Left ventricle myocardium superior (tissue), 1 donor: Measurements from ENCODE around the gene MEI1. TPM values are rescaled to one million over a fixed set of nuclear protein-coding genes. Genes with fewer than 3 reads are reported as not detected.
"Not testable (repeated sequence)": the region's sequence is repeated elsewhere in the genome, so short reads cannot be mapped to it uniquely, and the experiment has no call there.

Source experiments
- ATAC-seq: fragments of 200-7000 bp; cut with Tn5 transposase; one replicate; pipeline ENCODE4 v1.9.1; 2020; ENCODE audit warnings: mild to moderate bottlenecking, moderate library complexity
- DNase-seq: peaks from one replicate; pipeline ENCODE4 v3.0.0-alpha.2; 2020
- intact Hi-C: fragments of 100-400 bp; cut with micrococcal nuclease; formaldehyde crosslinking; loops from one replicate; pipeline ENCODE4 v1.11.0; 2022
- total RNA-seq: library from RNA; stranded (reverse); fragmentation: NEBNext Ultra II Directional; extraction: Animal tissue kit (Norgen Biotek cat#: 25700); gene quantifications from one replicate; pipeline ENCODE4 v1.2.1, GENCODE V29; 2021
- donor health status: DM: no; HTN: yes; CAD: no; lungs with severe emphysema.

Gene MEI1
- total RNA-seq, 1 donor from 2014 or later, result 0.57 TPM

GRCh38 chr22:41831383-41831782 lies 132.1 kb downstream of the MEI1 start:
- intact Hi-C loops, result no loop called here
- DNase-seq (peak; percentile 38), ATAC-seq (no peak)

GRCh38 chr22:41831828-41832552 lies 132.7 kb downstream of the MEI1 start:
- intact Hi-C loops, result no loop called here
- ATAC-seq (no peak), DNase-seq (no peak)

DNA sequence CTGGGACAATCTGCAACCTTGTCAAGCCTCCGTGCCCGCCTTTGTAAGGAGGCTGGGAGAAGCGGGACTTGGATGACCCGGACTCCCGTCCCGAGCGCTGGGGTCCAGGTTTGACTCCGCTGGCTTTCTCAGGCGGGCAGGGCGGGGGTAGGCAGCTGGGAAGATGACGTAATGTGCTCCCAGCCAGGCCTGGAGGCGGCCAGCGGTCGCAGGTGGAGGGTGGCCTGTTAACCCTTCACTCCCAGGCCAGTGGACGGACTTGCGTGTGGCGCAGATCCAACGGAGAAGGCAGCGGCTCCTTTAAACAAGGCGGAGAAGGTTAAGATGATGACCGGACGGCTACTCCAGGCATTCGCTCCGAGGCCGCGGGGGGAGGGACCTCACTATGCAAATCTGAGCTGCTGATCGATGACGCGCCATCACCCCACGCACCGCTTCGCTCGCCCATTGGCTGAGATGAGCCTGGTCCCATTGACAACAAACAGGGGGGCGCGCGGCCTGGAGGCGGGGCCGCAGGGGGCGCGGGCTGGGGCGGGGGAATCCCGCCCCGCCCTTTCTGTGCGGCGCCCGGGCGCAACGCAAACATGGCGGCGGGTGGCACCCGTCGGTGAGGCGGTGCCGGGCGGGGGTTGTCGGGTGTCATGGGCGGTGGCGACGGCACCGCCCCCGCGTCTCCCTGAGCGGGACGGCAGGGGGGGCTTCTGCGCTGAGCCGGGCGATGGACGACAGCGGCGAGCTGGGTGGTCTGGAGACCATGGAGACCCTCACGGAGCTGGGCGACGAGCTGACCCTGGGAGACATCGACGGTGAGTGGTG lies 133.5 kb downstream of the MEI1 start, which contains the start of gene SREBF2:
Gene SREBF2 (plus strand): TSS at position 553 of the 816 bp plus-strand sequence. CDS start 166 bp downstream, at position 719.
- DNase-seq, result peak; percentile 100
- ATAC-seq, result peak; percentile 94
- intact Hi-C loops, result no loop called here

GRCh38 chr22:41833369-41834004 lies 134.2 kb downstream of the MEI1 start:
- ATAC-seq (peak; percentile 36), DNase-seq (peak; percentile 69)
- intact Hi-C loops, result no loop called here

DNA sequence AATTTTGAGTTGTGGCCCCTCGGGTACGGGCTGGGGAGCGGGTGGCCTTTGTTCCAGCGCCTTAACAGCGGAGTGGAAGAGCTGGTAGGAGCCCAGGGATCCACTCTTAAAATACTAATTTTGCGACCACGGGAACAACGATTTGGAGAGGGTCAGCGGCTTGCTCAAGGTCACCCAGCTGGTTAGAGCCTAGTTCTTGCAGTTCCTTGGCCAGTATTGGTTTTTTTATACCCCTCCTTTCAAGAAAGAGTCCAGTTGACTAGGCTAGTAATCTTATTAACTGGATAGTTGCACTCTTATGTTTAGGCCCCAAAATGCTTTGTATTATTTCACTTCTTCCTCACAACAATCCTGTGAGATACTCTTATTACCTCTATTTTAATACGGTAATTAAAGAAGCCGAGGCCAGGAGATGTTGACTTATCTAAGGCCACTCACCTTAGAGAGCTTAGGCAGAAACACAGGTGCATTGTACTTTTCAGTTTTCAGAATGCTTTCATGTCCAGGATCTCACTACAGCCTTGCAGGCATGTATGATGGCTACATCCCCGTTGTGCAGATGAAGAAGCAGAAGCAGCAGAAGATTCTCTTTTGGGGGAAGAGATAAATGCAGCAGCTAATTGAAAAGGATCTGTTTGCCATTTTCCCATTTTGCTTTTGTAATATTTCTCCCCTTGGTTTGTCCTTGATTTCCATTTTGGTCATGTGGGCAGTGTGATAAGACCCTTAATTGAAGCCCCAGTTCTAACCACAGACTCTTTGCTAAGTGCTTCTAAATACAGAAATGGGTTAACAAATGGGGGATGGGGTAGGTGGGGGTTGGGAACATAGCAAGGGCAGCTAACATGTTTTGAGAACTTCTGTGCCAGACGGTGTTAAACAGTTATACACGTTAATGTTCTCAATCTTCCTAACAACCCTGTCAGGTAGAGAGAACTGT lies 135.0 kb downstream of the MEI1 start:
- ATAC-seq, result no peak
- no peak for DNase-seq
- intact Hi-C loops, result no loop called here

DNA sequence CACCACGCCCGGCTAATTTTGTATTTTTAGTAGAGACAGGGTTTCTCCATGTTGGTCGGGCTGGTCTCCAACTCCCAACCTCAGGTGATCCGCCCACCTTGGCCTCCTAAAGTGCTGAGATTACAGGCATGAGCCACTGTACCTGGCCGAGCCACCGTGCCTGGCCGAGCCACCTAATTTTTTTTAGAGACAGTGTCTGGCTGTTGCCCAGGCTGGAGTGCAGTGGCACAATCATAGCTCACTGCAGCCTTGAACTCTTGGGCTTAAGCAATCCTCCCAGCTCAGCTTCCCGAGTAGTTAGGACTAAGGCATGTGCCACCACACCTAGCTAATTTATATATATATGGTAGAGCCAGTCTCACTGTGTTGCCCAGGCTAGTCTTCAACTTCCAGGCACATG lies 136.2 kb downstream of the MEI1 start:
- intact Hi-C loops, DNase-seq, ATAC-seq: not testable (repeated sequence)

DNA sequence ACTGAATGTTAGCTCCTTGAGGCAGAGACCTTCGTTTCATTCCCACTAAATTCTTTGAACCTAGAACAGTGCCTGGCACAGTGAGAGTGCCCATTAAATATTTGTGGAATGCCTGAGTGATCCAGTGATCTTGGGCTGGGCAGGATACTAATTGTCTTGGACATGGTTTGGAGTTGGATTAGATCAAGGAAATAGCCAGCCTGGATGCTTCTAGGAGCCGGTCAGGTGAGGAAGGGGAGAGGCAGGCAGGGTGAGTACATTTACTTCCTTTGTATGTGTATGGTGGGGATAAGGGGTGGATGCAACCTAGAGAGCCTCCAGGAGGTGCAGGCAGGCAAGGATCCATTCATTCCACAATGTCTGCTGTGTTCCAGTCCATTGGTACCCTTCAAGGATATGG lies 137.2 kb downstream of the MEI1 start:
- DNase-seq (no peak), ATAC-seq (no peak)
- intact Hi-C loops, result no loop called here

DNA sequence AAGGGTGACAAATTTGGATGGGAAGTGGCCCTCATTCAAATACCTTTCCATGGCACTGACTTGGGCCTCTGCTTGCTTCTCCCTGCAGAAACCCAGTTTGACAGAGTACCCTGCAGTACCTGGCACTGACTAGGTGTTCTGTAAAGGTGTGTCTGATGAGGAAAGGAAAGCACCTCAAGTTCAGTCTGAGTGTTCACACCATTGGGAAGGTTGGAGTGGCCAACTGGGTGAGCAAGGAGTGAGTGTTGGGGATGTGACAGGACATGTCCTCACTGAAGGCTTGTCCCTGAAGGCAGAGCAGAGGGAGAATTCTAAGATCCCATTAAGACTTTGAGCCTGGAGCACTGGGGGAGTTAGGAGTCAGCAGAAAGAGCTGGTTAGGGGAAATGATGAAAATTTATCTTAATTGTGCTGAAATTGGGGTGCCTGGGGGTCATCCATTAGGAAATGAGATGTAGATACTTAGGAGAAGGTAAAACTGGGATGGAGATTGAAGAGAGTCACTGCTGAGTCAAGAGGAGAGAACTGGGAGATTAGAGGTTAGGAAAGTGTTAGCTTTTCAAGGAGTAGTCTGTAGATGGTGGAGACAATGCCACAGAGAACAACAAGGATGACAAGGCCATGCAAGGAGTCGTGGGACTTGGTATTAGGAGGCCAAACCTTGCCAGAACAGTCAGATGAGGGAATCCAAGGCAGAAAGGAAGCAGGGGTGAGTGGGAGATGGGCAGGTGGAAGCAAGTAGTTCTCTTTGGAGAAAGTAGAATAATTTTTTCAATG lies 139.7 kb downstream of the MEI1 start:
- DNase-seq (no peak), ATAC-seq (no peak)
- intact Hi-C loops, result no loop called here

DNA sequence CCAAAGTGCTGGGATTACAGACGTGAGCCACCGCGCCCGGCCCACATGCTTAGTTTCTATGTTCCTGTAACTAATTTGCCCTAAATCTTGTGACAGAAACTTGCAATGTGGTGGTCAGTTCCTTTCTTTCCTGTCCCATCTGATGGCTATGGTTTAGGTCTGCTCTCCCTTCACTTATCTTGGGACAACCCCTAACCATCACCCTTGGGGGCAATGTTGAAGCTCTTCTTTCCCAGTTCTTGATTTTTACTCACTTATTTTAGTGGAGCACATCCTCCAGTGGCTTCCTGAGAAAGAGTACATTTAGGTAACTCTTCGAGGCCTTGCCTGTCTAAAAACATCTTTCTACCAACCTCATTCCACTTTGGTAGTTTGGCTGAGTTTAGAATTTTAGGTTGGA lies 140.9 kb downstream of the MEI1 start:
- no peak for ATAC-seq
- intact Hi-C loops, result no loop called here
- no peak for DNase-seq

DNA sequence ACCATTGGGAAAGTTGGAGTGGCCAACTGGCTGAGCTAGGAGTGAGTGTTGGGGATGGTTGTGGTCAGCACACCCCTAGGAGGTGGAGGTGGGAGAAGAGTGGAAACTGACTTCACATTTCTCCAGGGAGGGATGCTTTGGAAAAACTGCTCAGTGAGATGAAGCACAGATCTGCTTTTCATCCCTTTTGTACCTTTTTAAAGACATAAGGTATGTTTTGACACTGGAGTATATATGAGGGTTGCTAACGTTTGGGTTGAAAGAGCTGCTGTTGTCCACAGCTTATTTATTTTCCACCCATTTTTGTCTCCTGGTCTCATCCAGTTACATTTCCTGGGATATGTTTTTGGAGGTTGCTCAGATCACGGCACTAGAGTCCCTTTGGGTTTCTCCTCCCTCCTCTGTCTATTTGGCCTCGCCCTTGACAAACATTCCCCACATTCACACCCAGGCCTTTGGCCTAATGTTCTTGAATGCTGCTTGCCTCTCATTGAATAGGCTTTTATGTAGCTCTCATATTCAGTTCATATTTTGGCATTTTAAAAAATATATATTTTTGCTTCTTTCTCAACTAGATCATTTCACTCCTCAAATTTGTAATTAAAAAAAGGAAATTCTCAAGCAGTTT lies 141.9 kb downstream of the MEI1 start:
- ATAC-seq, result peak; percentile 50
- intact Hi-C loops, result no loop called here
- no peak for DNase-seq

DNA sequence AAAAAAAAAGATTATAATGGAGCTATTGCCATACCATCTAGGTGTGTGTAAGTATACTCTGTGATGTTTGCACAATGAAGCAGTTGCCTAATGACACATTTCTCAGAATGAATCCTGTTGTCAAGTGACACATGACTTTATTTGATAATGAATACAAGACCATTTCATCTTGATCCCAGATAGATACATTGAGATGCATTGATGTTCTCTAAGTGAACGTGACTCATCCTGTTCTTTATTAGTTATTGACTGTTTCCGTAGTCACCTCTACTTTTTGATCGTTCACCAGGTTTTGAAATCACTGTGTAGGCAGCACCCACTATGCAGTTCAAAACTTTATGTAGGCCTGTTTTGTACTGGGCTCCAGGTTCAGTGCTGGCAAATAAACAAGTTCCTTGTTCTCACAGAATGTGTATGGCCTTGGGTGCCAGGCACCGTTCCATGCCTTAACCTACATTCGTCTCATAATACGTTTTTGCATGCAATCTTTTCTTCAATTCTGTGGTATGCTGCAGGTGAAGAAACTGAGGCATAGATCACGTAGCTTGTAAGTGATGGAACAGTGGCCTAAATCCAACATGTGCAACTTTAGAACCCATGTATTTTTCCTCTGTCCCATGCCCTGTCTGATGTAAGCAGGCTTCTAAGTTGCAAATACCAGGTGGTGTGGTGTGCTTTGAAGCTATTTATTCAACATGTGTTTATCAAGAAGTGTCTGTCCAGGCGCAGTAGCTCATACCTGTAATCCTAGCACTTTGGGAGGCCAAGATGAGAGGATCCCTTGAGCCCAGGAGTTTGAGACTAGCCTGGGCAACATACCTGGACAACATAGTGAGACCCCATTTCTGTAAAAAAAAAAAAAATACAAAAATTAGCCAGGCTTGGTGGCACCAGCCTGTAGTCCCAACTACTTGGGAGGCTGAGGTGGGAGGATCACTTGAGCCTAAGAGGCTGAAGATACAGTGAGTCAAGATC lies 144.0 kb downstream of the MEI1 start:
- ATAC-seq (no peak), DNase-seq (no peak)
- intact Hi-C loops, result no loop called here

GRCh38 chr22:41844036-41844435 lies 144.7 kb downstream of the MEI1 start:
- intact Hi-C loops, result no loop called here
- ATAC-seq (no peak), DNase-seq (no peak)

DNA sequence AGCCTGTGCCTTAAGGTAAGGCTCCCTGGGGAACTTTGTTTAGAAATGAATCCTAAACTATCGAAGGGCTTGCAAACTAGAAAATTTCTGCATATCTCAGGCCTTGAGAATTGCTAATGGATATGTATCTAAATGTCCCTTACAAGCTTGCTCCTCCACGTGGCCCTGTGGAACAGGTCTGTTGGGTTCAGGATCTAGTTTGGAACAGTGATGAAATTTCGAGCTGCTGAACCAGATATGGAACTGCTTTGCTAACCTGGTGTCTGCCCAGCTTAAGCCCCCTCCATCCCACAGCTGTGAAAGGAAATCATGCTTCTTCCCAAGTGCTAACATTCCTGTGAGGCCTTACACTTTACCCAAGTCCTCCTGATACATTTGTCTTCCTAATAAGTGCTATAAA lies 145.2 kb downstream of the MEI1 start:
- no peak for ATAC-seq
- intact Hi-C loops, result no loop called here
- no peak for DNase-seq

GRCh38 chr22:41845380-41846267 lies 146.3 kb downstream of the MEI1 start:
- ATAC-seq, result peak; percentile 12
- DNase-seq, result no peak
- intact Hi-C loops, result no loop called here

- ATAC-seq (no peak), DNase-seq (no peak)
- intact Hi-C loops, result no loop called here
Observed at GRCh38 chr22:41846268-41846987, 147.1 kb downstream of the MEI1 start.
